Sigmoid colon (tissue), 4 donors: ENCODE results near the gene LRRC74B.
"Not testable (repeated sequence)": the region's sequence is repeated elsewhere in the genome, so short reads cannot be mapped to it uniquely, and the experiment has no call there.

ENCODE experiments used
- EP300 ChIP-seq, 4 donors: sonication (generic); formaldehyde crosslinking; IDR thresholded peaks; one replicate each; pipeline ENCODE4 v1.6.1; 2017; ENCODE audit warnings: antibody characterized with exemption in 4 of 4
- POLR2A ChIP-seq, 2 donors: fragments of 450-650 bp; IDR thresholded peaks; one replicate each; pipeline ENCODE4 v1.6.1; 2016; ENCODE audit warnings: antibody characterized with exemption in 2 of 2, mild to moderate bottlenecking in 2 of 2, moderate library complexity in 2 of 2
- POLR2AphosphoS5 ChIP-seq, 4 donors: sonication (generic); formaldehyde crosslinking; IDR thresholded peaks; one replicate each; pipeline ENCODE4 v1.6.1; 2017; ENCODE audit warnings: antibody characterized with exemption in 4 of 4
- TF ChIP-seq, protein P1 (sequence below), 4 experiments: fragments of 450-650 bp in 3 of 4; fragments of 200-600 bp in 1 of 4; IDR thresholded peaks; one replicate each; pipeline ENCODE4 v1.5.1; 2016 to 2019; ENCODE audit warnings: antibody characterized with exemption in 4 of 4, mild to moderate bottlenecking in 3 of 4, moderate library complexity in 2 of 4

GRCh38 chr22:21061660-21062321, 16.0 kb downstream of the LRRC74B start:
- TF ChIP-seq, protein P1, sequence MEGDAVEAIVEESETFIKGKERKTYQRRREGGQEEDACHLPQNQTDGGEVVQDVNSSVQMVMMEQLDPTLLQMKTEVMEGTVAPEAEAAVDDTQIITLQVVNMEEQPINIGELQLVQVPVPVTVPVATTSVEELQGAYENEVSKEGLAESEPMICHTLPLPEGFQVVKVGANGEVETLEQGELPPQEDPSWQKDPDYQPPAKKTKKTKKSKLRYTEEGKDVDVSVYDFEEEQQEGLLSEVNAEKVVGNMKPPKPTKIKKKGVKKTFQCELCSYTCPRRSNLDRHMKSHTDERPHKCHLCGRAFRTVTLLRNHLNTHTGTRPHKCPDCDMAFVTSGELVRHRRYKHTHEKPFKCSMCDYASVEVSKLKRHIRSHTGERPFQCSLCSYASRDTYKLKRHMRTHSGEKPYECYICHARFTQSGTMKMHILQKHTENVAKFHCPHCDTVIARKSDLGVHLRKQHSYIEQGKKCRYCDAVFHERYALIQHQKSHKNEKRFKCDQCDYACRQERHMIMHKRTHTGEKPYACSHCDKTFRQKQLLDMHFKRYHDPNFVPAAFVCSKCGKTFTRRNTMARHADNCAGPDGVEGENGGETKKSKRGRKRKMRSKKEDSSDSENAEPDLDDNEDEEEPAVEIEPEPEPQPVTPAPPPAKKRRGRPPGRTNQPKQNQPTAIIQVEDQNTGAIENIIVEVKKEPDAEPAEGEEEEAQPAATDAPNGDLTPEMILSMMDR (IDR thresholded peaks at IDR 0.05): not testable (repeated sequence)
- not testable (repeated sequence) for TF ChIP-seq POLR2A, EP300, POLR2AphosphoS5 (IDR thresholded peaks at IDR 0.05)
